Amniotic stem cell (primary cell): Measurements from ENCODE around the gene CHN2.

ENCODE experiments used
- DNase-seq: peaks from one replicate; lab custom pipeline; 2025; lab: John Stamatoyannopoulos, UW

CHN2 gene

DNA sequence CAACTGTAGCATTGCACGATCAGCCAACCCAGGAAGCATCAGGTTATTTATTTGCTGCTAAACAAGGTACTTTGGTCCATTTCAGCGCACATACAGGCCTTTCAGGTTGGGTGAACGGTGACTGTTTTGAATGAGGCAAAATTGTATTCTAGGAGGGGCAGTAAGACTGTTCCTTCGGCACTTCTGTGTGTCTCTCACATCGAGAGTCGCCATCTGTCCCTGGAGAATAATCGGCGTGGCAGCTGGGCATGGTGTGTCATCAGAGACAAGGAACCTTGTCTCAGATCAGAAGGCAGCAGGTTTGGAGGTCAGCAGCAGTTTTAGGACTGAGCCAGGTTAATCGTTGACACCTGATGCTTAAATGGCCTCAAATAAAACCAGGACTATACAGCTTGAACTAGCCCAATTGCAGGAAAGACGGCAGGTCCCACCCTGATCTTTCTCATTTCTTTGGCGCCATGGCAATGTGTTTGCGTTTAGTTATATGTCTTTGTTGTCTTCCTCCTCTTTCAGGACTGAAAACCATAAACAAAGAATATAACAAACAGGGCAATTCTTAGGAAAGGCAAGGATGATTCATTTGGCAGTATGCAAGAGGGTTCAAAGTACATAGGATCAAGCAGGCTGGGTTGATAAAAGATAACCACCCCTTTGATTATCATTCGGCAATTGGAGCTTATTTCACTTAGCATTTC, 277.0 kb downstream of the CHN2 start:
- no peak for DNase-seq

- DNase-seq, result no peak
These were observed 282.3 kb downstream of the CHN2 start for GRCh38 chr7:29476916-29477315.

DNA sequence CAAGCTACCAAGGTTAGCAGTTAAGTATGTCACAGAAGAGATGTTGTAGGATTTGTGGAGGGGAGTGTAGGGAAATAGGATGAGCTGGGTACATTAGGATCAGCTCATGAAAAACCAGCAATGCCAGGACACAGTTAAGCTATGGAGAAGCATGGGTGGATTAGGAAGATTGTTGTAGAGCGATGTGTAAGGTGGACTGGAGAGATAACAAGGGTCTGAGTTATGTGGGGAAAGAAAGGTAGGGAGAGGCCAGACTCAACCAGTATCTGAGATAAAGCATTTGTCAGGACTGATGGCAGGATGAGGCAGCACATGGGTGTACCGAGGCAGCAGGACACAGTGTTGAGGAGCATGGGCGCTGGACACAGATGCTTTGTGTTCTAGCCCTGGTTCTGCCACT, 283.7 kb downstream of the CHN2 start:
- no peak for DNase-seq

- DNase-seq, result no peak
These were observed 284.2 kb downstream of the CHN2 start for GRCh38 chr7:29478687-29479240.

DNA sequence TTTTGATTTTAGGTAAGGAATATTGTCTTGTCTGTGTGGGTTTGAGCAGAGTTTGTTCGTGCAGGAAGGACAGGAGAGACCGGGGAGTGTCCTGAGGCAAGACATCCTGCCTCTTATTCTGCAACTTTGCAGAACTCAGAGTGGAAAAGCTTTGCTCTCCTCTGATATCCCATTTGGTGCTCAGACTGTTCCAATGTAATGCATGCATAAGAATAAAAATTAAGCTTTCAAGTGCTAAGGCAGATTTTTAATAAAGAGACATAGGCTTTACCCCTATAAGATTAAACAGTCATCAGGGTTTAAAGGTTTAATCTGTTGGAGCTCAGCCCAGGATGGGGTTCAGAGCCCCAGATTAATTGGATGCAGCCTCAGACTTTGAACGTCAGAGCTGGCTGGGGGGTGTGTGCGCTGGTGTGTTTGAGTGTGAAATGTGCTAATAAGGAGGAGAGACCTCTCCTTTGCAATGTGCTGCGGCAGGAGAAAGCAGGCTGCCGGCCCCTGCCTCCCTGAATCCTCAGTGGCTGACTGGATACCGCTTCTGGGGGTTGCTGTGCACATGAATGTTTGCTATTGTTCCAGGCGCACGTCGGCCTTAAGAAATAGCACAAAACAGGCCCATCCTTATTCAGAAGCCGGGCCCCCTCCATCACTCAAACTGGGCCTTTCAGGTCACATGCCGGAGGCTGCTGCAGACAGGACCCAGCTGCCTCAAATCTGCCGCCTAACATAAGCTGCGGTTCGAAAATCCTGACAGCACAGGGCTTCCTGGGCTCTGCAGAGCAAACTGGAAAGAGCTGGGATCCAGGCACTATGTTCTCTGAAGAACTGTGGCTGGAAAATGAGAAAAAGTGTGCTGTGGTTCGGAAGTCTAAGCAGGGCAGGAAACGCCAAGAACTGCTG, 285.0 kb downstream of the CHN2 start:
- DNase-seq, result no peak

GRCh38 chr7:29480451-29480850, 285.9 kb downstream of the CHN2 start:
- no peak for DNase-seq

DNA sequence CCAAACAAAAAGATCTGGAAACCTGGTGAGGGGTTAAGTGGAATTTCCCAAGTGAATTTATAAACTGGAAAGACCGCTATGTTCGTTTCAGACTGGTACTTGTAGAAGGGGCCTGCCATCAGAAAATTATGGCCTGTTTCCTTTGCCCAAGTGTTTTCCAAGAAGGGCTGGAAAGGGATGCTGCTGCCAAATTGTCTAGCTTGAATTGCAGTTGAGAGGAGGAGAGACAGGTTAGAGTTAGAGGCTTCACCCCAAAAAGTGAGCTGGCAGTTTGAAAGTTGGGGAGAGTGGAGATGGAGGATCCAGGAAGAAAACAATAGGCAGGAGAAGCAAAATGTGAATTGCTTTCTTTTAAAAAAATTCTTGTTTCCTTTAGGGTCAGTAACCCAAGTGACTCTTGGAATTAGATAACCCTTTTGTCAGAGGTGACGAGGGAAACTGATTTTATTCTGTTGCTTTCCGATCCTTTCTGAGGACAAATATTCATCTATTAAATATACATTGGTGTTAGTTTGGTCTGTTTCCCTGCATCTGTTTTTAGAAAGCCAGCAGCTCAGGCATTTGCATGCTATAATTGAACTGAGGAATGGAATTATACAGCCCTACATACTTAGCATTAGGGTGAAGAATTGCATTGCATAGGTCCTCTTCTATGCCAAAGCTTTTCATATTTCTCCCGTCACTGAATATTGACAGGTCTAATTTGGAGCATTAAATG, 286.5 kb downstream of the CHN2 start:
- DNase-seq, result no peak

DNA sequence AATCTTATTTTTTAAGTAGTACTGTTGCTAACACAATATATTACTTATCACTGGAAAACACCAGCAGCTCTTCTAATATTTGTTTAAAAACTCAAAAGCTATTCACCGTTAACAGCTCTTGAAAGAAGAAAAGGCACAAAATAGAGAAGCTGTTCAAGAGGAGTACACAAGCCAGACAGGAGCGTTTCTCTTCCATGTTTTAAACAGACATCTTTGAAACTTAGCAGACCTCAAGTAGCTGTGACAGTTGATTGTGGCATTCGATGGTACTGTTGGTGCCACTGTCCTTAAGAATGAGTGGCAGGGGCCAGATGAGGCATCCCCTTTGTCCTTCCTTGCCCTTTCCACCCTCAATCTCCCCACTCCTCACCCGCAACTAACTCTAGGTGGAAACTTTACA, 287.5 kb downstream of the CHN2 start:
- DNase-seq, result no peak

DNA sequence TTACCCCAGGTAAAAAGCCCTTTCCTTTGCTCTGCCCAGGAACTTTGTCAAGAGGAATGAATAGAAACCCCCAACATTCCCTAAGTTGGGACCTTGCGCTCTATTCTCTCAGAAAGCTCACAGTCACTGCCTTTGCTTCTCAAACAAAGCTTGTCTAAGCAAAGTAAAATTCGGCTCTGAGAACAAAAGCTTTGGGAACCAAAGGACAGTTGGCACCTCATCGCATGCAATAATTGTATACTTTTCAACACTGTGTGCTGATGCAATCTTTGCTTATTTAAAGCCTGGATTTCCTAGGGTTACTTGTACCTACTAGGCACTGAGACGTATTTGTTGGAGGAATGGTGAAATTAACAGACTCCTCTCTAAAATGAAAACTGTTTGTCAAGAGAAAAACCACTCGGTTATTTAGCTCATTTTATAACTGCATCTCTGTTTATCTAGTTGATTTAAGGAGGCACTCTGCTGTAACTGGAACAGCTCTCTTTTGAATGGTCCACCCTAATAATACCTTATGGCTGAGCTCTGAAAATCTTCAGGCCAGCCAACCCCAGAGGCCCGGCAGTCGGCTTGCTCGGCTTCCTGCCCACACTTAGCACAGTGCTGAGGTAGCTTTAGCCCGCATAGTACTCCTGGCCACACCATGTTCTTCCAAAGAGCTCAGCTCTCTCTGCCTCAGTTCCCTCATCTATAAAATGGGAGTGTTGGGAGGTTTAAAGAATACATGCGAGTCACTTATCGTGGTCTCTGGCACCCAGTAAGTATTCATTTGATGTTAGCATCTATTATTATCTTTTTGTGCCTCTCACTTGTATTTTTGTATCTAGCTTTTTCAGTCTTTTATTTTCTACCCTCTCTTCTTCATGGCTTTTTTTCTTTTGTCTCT, 288.9 kb downstream of the CHN2 start:
- DNase-seq, result no peak

DNA sequence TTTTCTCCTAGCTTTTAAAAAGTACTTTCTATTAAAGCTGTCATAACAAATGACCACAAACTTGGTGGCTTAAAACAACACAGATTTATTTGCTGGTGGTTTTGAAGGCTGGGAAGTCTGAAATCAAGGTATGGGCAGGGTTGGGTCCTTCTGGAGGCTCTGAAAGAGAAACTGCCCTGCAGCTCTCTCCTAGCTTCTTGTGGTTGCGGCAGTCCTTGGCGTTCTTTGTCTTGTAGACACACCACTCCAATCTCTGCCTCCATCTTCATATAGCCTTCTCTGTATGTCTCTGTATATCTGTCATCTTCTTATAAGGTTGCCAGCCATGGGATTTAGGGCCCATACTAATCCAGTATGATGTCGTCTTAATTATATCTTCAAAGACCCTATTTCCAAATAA, 289.7 kb downstream of the CHN2 start:
- DNase-seq, result no peak

- DNase-seq, result no peak
These were observed 291.0 kb downstream of the CHN2 start for GRCh38 chr7:29485339-29486190.

DNA sequence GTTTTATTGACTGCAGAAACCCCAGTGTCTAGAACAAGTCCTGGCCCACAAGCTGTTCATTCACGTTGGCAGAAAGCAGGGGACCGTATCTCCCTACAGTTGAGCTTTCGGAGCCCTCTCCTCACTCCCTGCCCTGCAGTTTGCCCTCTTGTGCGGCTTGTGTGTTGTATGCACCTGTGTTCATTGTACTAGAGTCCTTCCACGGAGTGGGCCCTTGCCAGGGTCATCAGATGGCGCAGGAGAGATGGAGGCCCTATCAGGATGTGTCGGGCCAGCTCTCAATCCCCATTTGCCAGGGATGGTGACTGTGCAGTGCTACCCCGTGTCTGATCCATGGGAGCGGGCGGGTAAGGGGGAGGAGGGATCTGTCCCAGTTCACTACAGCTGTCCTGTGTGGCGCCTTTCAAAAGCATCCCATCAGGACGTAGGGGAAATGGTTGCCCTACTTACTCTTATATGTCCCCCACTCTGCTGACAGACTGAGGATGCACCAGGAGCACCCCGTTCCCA, 291.7 kb downstream of the CHN2 start:
- DNase-seq, result no peak

DNA sequence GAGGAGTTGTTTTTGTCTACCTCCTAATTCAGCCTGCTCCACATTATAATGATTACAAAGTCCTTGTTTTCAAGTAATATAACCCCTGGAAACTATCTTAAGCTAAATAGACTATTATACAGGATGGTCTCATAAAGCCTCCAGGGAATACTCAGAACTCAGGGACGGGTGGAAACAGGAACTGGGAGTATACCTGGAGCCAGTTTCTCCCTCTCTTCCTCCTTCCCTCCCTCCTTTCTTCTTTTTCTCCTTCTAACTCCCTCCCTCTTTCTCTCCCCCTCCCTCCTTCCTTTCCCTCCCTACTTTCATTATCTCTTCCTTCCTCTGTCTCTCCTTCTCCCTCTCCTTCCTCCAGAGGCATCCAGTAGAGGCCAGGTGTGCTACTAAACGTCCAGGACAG, 292.8 kb downstream of the CHN2 start:
- no peak for DNase-seq

DNA sequence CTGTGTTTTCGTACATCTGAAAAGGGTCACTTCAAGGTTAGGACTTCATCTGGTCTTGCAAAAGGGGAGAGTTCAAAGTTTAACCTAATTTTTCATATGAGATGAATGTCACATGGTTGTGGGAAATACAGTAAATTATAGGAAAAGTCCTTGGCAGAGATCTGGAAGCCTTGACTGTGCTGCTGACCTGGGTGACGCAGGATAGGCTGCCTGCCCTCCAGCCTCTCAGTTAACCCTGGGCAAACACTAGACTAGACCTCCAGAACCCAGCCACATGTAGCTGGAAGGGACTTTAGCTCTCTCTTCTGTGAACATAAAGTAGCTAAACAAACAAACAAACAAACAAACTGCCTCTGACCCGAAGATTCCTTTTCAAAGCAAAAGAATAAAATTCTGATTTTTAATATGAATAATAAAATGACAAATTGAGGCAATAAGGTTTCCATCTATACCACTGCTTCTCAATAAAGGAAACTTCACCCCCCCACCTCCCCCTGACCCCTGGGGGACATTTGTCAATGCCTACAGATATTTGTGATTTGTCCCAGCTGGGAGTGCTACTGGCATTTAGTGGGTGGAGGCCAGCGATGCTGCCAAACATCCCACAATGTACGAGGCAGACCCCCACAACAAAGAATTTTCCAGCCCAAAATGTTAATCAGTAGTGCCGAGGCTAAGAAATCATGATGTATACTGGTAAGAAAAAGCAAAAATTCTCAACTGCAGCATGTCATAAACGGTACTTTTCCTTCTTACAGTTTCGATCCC, 293.8 kb downstream of the CHN2 start:
- DNase-seq, result no peak

DNA sequence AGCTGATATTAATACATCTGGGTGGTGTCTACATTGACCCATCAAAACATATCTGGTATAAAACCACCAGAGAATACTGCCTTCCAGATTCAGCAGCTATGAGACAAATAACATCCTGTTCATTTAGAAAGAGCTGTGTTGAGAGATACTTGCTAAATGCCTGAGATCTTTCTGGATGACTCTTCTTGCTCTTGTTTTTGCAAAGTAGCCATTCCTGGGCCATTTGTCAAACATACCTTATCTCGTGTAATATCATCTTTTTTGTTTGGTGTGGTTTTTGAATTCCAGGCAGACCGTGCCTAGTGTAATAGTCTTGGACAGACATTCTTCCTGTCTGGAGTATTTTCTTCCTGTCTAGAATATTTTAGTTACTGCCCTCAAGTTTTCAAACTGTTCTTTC, 294.4 kb downstream of the CHN2 start:
- DNase-seq, result no peak

GRCh38 chr7:29490094-29490607, 295.6 kb downstream of the CHN2 start:
- DNase-seq, result no peak

GRCh38 chr7:29494350-29494749, 299.8 kb downstream of the CHN2 start:
- no peak for DNase-seq

- DNase-seq, result no peak
These were observed 301.1 kb downstream of the CHN2 start for GRCh38 chr7:29495653-29496052.

DNA sequence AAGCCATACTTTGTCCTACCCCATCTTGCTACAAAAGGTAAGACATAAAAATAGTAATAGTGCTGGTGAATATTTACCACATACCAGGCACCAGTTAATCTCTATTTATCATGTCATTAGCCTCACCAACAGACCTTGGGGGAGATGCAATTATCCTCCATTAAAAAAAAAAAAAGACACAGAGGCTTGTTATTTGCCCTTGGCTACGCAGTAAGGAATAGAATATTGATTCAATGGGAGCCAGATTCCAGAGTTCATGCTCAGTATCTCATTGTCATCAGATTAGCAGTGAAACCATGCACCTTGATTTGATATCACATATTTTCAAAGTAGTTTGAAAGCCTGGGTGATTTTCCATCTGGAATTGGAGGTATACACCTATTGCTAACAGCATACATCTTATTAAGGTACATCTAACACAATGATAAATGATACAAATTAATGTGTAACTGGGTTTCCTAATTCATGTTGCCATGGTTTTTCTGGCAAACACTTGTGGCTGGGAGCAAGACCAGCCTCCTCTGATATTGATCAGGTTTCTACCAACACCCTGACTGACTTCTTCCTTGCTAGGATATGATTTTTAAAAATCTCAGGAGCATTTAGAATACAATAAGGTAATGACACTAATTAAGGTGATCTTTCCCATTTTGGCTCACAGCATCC, 301.9 kb downstream of the CHN2 start:
- no peak for DNase-seq
